IPS DF 4.7 (cell line): ENCODE results near the gene ANKS6.

ENCODE experiments used
- DNase-seq: peaks from one replicate; pipeline ENCODE4 v3.0.0-alpha.2; 2013; ENCODE audit warnings: low spot score; ENCODE audit errors: extremely low read depth

The ANKS6 gene

DNA sequence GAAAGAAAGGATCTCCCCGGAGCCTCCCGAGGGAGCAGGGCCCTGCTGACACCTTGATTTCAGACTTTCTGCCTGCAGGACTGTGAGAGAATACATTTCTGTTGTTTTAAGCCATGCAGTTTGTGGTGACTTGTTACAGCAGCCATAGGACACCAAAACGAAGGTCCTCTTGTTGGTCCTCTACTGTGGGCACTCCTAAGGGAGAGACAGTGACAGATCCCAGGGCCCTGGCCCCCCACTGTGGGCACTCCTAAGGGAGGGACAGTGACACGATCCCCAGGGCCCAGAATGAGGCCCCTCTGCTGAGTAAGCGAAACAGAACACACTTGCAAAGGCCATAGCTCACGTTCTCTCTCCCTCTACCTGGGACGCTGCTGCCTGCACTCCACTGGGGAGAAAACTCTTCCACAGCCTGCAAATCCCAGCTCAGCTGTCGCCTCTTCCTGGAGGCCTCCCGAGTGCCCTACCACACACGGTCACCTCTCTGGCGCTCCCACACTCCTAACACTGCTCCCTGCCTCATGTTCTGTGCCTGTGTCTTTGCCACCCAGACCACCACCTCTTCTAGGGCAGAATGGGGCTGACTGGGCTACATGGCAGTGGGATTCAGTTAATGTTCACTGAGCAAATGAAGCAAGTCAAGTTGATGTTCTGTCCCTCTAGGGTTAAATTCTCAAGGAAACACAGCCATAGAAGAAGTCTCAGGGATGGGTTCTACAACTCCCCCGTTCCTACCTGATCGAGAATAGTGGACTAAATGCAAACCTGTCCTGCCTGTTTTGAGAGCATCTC is 23.8 kb downstream of the ANKS6 start:
- no peak for DNase-seq

DNA sequence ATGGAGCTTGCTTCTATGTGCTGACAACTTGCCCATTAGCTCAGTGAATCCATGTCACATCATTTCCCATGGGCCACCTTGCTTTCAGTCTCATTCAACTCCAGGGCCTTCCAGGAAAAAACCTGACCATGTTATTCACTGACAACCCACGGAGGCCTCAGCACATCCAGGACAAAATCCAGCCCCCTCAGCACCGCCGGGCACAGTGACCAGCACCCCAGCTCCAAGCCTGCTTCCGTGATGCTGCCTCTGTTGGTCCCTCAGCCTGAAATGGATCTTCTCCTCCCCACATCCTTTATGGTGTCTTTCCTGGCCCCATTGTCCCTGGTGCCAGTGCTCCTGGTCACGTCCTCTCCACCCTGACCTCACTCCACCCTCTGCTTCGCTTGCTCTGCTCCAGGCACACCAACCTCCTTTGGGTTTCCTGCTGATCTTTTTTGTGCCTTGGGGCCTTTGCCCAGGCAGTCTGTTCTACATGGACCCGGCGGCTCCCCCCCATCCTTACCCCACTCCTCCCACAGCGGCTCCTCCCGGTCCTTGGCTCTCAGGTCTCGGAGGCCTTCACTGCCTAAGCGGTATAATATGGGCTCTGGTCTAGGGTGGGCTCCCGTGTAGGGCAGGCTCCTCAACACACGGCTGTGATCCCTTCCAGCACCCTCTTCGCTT is 25.0 kb downstream of the ANKS6 start:
- no peak for DNase-seq

DNA sequence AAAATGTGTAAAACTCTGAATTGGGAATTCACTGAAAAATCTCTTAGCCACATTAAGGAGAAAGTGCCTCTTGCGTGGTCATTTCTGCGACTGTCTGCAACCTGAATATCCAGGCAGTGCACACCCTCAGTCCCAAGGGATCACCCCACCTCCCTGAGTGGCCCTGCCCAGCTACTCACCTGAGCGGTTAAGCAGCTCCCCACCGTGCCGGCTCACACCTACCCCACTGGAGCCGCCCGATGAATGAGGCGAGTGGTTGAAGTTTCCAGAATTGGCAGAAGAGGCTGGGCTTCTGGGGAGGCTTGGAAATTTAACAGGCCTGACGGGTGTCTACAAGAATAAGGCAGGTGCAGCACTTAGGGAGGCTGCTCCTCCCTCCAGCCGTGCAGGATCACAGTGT is 25.6 kb downstream of the ANKS6 start:
- no peak for DNase-seq

DNA sequence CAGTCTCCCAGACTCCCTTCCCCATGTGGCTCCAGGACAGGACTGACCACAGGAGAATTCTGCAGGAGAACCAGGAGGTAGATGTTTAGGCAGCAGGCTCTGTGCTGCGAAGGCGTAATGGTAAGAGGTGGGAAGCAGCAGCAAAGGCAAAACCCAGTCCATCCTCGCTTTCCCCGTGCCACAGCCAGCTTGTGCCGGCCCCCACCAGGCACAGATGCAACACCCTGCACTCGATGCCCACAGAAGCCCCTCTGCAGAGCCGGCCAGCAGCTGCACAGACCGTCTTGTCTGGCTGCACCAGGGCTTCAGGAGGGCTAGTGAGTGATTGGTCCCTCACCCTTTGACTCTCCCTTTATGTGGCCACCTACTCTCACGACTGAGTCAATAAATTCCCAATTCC is 28.0 kb downstream of the ANKS6 start:
- DNase-seq: no peak

DNA sequence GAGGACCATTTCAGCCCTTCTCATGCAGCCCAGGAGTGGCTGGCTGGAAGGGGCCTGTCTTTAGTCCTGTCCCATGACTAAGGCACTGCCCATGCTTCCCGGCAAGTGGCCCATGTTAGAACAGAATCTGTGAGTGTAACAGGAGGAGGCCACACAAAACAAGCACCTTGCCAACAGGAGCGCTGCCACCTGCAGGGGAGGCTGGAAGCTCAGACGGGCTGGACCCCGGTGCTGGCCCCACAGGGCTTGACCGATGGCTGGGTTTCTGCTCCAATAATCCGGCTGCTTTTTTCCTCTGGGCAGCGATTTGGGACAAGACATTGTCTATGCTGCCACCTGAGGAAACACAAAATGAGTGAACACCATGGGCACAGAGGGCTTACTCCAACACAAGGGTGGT is 28.4 kb downstream of the ANKS6 start:
- no peak for DNase-seq

DNA sequence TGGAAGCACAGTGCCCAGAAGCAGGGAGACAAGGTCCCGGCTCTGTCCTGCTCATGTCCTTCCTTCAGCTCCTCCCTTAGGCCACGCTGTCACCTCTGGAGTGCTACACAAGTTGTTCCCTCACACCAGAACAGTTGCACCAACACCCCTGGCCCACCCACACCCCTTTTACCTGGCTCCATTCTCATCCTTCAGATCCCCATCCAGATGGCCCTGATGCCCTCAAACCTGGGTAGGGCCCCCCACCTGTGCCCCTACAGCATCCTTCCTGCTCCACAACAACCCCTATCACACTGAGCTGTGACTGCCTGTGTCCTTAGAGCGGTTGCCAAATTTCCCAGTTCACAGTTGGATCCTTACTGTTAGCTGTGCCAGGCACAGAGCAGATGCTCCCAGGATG is 29.2 kb downstream of the ANKS6 start:
- DNase-seq: no peak

DNA sequence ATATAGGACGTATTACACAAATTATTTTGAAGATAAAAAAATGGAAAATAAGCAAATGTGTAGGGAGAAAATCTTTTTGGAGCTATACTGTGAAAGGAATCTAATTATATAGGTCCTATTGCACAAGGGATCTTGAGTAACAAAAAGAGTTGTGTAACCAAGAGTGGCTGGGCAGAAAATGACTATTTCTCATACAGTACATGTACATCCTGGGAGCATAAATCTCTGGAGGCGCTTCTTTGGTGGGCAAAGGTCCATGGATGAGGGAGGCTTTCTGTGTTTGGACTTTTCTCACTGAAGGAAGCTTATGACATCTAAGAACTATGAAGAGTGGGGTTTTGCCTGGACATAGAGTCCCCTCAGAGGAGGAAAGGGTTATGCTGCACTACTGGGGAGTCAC is 29.8 kb downstream of the ANKS6 start:
- no peak for DNase-seq

DNA sequence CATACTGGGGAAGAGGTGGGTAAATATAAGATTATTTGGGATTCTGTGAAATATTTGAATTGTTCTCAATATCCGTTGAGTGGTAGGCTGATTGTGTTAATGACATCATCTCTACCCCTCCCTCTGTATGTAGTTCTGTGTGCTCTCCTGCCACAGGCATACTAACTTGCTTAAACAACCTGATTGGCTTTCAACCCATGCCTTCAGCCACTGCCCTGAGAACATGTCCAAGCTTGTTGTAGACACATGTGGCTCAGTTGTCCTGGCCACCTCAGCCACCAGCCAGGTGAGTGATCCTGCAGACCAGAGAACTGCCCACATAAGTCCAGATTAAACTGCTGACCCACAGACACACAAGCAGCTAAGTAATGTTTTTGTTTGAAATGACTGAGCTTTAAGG is 31.1 kb downstream of the ANKS6 start:
- DNase-seq: no peak

DNA sequence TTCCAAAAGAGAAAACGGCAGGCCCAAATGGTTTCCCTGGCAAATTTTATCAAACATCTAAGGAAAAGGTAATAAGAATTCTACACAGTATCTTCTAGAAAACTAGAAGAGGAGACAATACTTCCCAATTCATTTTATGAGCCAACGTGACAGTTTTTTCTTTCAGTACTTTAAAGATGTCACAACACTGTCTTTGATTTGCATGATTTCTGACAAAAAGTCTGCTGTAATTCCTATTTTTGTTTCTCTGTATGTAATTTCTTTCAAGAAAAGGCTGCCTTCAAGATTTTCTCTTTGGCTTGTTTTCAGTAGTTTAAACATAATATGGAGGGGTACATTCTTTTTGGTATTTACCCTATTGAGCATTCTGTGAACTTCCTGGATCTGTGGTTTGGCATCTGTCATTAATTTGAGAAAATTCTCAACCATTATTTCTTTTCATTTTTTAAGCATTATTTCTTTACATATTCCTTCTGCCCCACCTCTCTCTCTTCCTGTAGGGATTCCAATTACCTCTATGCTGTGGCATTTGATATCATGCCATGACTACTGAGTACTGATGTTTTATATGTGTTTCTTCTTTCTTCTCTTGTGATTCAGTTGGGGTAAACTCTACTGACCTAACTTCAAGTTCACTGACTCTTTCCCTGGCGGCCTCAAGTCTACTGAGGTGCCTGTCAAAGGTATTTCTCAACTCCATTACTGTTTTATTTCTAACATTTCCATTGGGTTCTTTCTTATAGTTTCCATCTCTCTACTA is 32.2 kb downstream of the ANKS6 start:
- no peak for DNase-seq

DNA sequence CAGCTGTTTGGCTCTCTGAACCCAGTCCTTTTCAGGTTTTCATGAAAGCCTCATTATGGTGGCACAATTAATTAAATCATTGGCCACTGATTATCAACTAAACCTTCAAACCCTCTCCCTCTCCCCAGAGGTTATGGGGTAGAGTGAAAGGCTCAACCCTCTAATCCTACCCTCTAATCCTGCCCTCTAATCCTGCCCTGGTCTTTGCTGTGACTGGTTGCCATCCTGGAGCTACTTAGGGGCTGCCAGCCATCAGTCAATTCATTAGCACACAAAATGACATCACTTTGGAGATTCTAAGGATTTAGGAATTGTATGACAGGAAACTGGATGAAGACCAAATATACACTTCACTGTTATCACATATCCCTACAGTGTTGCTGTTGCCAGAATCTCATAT is 36.1 kb downstream of the ANKS6 start:
- DNase-seq: no peak

DNA sequence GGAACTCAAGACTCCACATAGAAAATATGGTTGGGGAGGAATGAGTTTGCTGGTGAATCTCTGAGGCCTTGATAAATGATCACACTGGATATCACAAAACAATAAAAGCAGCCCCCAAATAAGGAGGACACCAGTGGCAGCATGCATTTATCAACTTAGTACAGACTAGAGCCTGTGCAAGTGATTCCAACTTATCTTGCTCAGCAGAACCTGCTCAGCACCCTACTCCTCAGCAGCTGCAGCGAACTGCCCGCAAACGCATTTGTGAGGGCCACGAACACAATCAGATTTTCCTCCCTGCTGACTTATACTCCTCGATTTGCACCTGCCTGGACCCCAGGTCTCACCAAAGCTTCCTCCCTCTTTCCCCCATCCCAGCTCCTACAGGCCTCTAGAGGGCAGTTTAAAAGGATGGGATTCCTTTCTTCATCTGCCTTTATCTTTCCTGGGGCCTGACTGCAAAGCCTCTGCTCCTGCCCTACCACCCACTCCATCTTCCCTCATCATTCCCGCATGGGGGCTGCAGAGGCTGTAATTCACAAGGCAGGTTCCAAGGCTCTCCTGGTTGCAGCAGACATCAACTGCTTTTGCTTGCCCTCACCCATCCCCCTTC is 41.2 kb downstream of the ANKS6 start:
- DNase-seq: no peak

DNA sequence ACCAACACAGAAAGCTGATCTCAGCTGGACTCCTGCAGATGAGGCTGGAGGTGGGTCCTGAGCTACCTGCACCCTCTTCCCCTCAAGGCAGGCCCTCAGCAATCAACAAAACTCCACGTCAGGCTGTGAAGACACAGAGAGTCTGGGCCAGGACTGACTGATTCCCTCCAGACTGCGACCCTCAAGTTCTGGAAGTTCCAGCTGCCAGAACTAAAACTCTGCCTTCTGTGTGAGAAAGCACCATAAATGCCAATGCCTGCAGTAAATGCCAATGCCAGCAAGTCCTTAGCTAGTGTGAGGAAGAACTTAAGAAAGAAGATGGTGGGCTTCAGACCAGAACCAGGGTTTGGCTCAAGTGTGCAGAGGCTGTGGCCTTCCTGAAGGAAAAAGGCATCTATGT is 45.1 kb downstream of the ANKS6 start:
- no peak for DNase-seq

DNA sequence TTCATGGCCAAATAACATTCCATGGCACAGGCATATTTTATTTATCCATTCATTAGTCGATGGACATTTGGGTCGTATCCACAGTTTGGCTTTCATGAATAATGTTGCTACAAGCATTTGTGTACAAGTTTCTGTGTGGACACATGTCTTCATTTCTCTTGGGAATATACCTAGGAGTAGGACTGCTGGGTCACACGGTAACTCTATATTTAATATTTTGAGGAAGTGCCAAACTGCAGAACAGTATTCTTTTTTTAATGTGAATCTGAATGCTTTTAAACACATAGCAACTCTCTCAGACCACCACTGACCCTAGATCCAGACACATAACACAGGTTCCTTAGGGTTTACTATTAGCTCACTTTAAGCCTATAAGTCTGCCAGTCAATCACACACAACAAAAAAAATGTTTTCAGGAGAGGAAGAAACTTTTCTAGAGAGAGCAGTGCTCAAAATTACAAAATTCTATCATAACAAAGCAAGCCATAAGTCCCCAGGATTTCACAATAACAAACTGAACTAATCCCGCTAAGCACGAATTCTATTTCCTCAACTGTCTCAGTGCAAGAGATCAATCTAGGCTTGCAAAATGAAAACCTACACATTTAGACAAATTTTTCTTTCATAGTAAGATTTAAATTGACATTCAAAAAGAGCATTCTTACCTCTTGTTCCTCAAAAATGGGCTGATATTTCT is 45.8 kb downstream of the ANKS6 start:
- no peak for DNase-seq

DNA sequence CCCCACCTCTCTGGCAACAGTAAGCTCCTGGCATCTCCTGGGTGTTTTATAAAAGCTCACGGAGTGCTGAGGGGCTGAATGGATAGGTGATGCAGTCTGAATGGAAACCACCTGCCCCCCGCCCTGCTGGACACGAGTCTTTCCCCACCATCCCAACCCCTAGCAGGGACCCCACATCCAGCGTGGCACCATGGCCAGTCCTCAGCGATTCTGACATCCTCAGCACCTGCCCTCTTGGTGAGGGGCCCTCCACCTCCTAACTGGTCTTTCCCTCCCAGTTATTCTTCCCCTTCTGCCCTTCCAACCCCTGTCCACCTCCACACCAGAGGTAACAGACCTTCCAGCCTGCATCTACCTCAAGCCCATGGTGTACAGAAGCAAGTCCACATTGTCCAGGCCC is 48.9 kb downstream of the ANKS6 start:
- DNase-seq: no peak

DNA sequence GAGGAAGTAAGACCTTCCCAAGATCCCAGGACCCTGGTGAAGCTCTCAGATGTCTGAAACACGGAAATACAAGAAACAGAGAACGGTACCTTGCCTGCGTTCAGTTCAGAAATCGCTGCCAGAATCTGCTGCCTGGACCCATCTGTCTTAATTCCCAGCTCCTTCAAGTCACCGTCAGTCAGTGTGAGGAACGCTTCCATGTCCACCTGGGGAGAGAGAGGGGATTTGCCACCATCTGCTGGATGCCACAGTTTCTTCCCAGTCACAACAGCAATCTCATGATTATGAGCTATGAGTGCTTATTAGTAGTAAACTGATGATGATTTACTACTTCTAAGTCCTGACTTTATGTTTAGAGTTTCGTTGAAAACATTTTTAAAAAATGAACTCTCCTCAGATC is 50.9 kb downstream of the ANKS6 start:
- no peak for DNase-seq

DNA sequence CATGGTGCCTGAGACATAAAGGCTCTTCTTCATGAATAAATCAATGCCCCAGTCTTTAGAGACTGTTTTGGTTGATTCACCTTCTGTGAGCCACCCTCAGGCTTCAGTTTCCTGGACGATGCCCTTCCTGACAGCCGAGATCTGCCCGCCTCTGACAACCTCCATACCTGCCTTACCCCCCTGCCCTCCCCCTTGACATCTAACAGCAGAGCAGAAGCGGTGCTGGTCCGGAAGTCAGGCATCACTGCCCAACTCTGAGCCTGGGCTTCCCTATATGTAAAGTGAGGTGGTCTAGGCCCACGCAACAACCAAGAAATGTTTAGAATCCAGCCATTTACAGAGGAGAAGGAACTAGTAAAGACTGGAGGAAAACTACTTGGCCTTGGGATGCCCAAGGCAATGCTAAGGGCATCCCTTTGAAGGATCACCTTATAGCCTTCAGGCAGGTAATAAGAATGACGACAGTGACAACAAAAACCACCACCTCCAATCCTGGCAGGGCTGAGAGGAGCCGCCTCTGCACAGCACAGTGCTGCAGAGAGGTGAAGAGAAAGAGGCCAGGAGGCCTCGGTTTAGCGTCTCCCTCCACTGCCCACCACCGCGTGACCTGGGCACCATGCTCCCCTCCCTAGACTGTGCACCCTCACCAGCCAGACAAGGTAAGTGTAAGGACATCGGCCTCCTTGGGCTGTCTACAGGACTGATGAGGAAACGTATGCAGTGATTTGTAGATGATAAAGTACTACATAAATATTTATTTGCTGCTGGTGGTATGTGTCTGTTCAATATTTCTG is 52.3 kb downstream of the ANKS6 start:
- DNase-seq: no peak

DNA sequence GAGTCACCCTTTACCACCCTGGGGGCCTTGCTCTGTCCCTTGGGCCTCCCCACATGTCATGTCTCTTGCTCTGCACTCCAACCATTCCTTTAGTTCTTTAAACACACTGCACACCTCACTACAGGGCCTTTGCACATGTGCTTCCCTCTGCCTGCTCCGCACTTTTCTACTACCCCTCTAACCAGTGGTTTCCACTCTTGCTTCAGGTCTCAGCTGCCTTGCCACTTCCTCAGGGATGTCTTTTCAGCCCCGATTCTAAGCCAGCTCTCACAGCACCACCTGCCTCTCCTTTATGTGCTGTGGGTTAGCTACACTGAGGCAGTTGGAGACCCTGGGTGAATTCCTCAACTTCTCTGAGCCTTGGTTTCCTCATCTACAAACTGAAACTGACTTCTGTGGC is 53.0 kb downstream of the ANKS6 start:
- no peak for DNase-seq

DNA sequence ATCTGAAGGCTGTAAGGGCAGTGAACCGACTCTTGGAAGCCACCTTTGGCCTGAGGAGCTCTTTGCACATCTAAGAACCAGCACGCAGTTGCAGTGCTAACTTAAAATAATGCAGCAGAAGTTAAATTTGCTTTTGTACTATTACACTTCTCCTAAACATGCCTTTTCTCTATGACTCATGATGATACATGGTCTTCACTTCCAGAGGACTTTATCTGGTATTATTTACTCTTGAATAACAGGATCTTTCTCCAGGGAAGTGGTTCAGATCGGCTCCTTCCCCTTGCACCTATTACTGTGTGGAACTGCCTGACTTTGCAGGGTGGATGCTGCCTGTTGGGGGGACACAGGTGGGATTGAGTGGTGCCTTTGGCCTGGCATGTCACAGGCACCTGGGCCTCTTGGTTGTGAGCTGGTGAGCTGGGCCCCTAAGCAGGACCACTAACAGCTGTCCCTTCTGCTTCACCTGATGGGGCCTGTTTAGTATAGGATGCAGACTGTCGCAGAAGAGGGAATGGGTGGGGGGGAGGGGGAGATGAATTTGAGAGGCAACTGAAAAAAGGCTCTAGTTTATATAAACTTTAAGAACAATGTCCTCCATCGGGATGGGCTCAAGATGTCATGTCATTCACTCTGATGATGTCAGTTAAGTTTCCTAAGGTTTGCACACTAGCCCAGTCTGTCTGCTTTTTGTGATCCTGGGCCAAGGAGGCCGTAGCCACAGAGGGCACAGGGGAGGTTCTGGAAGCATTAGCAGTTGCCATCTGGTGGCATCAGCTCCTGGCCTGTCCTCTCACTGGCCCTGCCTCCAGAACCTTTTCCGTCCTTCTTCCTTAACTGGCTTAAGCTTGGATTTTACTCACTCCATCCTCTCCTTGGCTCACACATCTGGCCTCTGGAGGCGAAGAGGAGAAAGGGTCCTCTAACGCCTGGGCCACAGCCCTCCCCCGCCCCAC is 53.8 kb downstream of the ANKS6 start:
- DNase-seq: no peak

DNA sequence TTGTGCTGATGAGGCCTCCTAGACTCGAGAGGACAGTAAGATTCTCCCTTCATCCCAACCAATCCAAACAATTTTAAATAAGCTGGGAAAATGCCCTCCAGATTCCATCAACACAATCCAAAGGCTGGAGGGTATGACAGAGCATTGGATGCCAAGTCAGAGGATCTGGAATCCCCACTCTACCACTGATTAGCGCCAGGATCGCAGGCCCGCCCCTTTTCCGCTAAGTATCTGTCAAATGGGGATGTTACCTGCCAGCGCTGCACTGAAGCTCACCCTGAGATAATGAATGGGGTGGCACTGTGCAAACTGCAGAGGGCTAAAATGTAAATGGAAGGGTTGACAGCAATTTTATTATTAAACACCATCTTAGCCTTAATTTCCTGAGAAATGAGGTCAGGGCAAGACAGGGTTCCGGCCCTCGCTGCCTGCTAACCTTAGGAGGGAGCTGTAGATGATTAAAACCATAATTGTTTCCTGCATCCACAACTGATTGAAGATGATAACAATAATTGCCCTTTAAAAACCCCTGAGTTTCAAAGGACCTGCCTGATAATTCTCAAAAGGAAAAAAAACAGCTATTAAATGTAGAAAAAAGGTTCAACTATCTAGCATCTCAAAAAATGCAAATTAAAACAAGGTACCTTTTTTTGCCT is 56.0 kb downstream of the ANKS6 start:
- no peak for DNase-seq
